Stimulated activated CD4-positive, alpha-beta T cell treated with anti-CD3 and anti-CD28 coated beads, Interleukin-12 subunit alpha, Interleukin-12 subunit beta, amount 100 ng/mL, for 24 hours (primary cell): ENCODE data around the gene EPHA8.

Experiments used
- DNase-seq, 2 experiments: peaks; one replicate each; pipeline ENCODE4 v3.0.0-alpha.2; 2020; ENCODE audit warnings: low read depth in 2 of 2

EPHA8 gene

DNA sequence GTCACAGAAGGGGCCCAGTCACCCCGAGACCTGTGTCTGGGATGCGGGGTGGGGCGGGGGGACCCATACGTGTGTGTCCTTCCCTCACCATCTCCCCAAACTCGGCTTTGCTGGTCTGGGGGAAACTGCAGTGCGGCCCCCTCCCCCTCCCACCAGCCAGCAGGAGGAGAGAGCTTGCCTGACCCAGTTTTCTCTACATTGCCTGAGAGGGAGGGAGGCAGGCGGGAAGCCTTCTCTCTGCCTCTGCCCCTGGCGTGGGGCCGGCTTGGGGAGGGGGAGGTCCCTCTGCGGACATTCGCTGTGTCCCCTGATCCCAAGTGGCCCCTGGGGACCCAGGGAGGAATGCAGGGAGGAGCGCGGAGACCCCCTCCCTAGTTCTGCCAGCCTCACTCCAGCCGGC lies 3.9 kb downstream of the EPHA8 start:
- no peak for DNase-seq

DNA sequence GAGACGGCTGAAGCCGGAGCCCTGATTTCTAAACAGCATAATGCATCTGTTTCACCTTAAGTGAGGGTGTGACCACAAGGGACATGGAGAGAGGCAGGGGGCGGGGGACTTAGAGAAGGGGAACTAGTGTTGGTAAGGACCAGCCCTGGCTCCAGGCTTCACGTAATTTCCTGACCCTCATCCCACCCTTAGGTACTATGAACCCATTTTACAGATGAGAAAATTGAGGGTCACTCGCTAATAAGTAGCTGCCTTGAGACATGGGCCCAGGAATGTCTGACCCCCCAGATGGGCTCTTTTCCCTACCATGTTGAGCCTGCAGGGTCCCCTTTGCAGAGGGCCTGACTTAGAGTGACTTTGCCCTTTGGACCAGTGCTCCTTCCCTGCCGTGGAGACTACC lies 4.7 kb downstream of the EPHA8 start:
- no peak for DNase-seq

- DNase-seq: no peak
These were observed 6.0 kb downstream of the EPHA8 start for GRCh38 chr1:22569269-22569668.

DNA sequence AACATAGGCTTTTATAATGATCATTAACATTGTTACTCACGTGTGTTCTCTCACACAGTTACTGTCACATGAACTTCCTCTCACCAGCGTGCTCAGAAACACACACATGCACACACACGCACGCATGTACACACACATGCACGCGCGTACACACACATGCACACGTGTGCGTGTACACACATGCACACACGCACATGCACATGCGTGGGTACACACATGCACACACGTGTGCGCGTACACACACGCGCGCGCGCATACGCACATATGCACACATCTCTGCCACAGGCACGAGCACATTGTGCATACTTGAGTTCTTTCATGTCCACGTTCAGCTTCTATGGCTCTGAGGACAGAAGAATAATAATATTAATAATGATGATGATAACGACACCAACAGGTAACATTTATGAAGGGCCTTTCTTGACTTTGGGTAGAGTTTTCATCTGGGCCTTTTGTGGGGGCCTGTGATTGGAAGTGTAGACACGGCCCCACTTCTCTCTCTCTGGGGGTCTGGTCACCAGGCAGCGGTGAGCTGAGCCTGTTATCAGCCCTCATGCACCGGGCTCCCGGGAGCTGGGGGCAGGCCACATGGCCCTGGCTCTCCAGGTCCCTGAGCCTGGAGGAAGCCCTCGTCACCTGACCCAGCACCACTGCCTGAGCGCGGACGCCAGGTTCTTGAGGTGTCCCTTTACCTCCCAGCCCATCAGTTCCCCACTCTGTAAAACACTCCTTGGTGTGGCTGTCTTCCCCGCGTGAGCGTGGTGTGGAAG lies 7.0 kb downstream of the EPHA8 start:
- DNase-seq: no peak

GRCh38 chr1:22572818-22573217 lies 9.5 kb downstream of the EPHA8 start:
- no peak for DNase-seq

GRCh38 chr1:22573237-22573636 lies 9.9 kb downstream of the EPHA8 start:
- DNase-seq: no peak

- DNase-seq: no peak
These were observed 12.4 kb downstream of the EPHA8 start for GRCh38 chr1:22575532-22576149.

GRCh38 chr1:22576150-22576544 lies 12.9 kb downstream of the EPHA8 start:
- DNase-seq: no peak

- DNase-seq: no peak
These were observed 13.3 kb downstream of the EPHA8 start for GRCh38 chr1:22576617-22577016.

GRCh38 chr1:22578732-22579361 lies 15.6 kb downstream of the EPHA8 start:
- no peak for DNase-seq

- DNase-seq: no peak
These were observed 16.4 kb downstream of the EPHA8 start for GRCh38 chr1:22579541-22580155.

GRCh38 chr1:22582661-22583635 lies 19.7 kb downstream of the EPHA8 start:
- DNase-seq: no peak

DNA sequence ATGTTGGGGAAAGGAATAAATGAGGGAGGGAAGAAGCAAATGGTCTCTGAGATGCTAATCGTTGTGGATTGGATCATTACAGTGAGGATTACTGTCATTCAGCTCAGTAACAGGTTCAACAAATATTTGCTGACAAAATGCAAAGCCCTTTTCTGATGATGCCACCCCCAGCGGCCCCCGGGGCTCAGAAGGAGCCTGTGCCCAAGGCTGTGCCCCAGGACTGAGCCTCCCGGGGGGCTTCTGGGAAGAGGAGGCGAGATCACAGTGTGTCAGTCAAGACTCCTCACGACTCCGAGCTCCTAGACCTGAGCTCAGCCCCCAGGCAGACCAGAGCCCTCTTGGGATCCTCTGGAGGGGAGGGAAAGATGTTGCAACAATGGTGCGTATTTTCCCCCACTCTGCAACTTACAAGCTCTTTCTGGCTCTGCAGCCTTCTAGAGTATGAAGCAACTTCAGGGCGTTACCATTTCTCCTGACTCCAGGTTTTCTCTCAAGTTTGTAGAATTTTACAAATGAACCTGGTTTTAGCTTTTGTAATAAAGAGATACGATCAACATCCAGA lies 20.8 kb downstream of the EPHA8 start:
- DNase-seq: no peak

DNA sequence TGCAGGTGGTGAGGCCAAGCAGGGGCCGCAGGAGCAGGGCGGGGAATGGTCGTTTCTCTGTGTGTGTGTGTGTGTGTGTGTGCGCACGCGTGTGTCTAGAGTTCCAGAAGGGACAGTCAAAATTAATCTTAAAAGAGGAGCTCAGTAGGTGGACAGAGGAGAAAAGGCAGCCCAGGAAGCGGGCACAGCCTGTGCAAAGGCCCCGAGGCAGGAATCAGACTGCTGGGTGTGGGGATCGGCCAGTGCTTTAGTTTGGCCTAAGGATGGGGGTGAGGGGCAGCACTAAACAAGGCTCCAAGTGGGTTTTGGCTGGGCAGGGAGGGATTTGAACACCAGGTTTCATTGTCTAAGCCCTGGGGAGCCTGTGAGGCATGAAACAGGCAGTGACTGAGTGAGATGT lies 21.7 kb downstream of the EPHA8 start:
- no peak for DNase-seq

GRCh38 chr1:22585471-22585870 lies 22.2 kb downstream of the EPHA8 start:
- DNase-seq: no peak

DNA sequence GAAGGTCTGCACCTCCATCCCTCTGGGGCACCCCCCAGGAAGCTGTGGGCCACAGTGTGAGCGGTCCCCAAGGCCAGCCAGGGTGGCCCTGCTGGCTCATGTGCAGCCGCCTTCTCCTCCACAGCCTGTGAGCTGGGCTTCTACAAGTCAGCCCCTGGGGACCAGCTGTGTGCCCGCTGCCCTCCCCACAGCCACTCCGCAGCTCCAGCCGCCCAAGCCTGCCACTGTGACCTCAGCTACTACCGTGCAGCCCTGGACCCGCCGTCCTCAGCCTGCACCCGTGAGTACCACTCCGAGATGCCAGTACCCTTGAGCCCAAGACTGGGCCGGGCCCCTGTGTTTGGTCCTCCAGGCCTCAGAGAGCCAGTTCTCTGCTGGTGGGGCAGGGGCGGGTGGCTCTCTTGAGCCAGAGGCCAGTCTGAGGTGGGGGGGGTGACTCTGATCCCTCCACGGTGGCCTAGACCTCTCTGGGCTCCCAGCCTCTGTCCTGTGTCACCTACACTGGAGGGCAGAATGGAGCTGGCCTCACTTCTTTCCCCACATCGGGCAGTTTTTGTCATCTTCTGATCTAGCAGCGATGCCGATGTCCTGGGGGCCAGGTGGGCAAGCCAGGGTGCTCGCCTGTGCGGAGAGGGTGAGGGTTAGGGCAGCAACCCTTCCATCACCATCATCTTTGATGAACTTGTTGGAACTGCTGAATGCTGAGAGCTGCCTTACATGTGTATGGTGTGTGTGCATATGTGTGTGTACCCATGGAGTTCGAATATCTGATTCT lies 23.3 kb downstream of the EPHA8 start:
- DNase-seq: no peak

DNA sequence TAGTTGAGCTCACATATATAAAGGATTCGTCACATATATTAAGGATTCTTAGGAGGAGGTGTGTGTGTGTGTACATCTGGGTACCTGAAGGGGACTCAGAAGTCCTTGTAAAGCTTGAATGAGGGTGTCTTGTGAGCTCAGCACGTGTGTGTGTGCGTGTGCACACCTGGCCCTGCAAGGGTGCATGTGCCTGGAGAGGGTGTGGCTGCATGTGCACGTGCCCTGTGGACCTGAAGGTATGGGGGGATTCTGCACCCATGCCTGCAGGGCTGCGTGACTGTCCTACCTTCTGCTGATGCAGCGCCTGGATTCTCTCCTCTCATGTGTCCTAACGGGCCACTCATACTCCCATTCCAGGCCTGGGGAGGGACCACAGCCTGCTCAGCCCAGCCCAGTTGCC lies 24.0 kb downstream of the EPHA8 start:
- no peak for DNase-seq

DNA sequence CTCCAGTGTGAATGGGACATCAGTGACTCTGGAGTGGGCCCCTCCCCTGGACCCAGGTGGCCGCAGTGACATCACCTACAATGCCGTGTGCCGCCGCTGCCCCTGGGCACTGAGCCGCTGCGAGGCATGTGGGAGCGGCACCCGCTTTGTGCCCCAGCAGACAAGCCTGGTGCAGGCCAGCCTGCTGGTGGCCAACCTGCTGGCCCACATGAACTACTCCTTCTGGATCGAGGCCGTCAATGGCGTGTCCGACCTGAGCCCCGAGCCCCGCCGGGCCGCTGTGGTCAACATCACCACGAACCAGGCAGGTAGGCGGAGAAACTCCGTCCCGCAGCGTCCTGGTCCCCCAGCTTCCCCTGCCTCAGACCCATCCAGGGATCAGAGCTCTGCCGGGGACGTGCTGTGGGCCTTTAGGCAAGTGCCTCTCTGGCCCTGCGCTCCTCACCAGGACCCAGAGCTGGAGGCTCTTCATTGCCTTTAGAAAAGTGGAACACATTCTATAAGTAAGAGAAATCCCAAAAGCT lies 25.7 kb downstream of the EPHA8 start:
- no peak for DNase-seq

GRCh38 chr1:22591576-22591975 lies 28.3 kb downstream of the EPHA8 start:
- no peak for DNase-seq

DNA sequence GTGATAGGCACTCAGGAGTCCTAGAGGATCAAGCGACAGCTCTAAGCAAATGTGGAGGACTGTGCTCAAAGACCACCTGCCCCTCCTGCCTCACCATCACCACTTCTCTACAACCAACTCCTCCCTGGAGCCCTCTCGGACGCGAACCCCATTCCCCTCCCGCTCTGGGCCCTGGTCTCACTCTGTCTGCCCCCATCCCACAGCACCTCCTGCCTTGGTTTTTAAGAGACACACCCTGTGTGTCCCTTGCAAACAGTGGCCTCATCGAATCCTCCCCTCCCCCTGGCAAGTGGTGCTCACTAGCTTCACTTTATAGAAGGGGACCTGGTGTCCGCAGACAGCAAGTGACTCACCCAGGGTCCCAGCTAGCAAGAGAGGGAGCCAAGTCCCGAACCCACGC lies 28.8 kb downstream of the EPHA8 start:
- DNase-seq: no peak
